AG09319 (cell line): ENCODE data around the gene TSPEAR.

ENCODE experiments used
- DNase-seq: peaks from one replicate; pipeline ENCODE4 v3.0.0-alpha.2; 2010; ENCODE audit warnings: low read depth; ENCODE audit errors: extremely low read depth
- TF ChIP-seq, protein P1 (sequence below): IDR thresholded peaks from 2 replicates; pipeline ENCODE4 v1.5.1; 2011; ENCODE audit warnings: low read depth, mild to moderate bottlenecking, inconsistent platforms, low read length, moderate library complexity

Gene TSPEAR

DNA sequence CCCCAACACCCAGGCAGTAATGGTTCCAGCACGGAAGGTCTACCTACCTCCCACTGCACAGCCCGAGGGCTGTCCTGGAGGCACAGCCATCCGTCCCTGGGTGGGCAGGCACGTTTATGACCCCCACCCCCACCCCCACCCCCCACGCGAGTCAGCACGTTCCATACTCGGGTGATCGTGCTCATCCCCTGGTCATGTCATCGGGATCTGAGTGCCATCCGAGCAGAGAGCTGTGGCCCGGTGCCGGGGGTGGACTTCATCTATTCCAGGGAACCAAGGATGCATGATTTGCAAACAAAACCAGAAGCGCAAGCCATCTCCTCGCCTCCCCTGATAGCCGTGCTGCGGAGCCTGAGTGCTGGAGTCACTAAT is 1.1 kb downstream of the TSPEAR start:
- TF ChIP-seq, protein P1, sequence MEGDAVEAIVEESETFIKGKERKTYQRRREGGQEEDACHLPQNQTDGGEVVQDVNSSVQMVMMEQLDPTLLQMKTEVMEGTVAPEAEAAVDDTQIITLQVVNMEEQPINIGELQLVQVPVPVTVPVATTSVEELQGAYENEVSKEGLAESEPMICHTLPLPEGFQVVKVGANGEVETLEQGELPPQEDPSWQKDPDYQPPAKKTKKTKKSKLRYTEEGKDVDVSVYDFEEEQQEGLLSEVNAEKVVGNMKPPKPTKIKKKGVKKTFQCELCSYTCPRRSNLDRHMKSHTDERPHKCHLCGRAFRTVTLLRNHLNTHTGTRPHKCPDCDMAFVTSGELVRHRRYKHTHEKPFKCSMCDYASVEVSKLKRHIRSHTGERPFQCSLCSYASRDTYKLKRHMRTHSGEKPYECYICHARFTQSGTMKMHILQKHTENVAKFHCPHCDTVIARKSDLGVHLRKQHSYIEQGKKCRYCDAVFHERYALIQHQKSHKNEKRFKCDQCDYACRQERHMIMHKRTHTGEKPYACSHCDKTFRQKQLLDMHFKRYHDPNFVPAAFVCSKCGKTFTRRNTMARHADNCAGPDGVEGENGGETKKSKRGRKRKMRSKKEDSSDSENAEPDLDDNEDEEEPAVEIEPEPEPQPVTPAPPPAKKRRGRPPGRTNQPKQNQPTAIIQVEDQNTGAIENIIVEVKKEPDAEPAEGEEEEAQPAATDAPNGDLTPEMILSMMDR: no peak
- DNase-seq: no peak

DNA sequence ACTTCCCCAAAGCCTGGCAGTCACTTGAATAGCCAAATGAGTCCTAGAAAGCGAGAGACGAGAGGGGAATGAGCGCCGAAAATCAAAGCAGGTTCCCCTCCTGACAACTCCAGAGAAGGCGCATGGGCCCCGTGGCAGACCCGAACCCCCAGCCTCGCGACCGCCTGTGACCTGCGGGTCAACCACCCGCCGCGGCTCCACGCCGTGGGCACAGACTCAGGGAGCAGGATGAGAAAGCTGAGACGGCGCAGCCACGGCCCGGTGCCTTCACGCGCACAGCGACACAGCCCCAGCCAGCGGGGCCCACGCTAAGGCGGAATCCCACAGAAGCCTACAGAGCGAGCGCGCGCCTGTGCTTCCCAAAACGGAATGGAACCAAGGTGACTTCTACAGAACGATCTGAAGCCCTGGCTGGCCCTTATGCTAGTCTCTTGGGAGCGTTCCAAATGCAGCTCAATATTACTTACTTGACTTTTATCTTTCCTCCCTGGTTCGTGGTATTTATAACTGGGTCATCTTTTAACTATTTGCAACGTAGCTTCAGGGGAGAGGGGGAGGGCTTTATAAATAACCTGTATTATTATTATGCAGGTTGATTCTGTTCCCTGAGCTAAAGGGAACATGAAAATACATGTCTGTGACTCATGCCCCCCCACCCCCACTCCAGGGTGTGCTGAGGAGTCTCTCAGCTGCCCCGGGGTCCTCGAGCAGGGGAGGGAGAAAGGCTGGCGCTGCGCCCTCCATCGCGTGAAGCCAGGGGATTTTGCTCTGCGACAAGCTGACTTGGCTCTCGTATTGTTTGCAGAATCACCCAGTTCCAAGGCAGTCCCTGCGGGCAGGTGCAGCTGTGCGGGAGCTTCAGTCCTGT is 1.7 kb downstream of the TSPEAR start:
- no peak for DNase-seq
- TF ChIP-seq, protein P1: no peak

DNA sequence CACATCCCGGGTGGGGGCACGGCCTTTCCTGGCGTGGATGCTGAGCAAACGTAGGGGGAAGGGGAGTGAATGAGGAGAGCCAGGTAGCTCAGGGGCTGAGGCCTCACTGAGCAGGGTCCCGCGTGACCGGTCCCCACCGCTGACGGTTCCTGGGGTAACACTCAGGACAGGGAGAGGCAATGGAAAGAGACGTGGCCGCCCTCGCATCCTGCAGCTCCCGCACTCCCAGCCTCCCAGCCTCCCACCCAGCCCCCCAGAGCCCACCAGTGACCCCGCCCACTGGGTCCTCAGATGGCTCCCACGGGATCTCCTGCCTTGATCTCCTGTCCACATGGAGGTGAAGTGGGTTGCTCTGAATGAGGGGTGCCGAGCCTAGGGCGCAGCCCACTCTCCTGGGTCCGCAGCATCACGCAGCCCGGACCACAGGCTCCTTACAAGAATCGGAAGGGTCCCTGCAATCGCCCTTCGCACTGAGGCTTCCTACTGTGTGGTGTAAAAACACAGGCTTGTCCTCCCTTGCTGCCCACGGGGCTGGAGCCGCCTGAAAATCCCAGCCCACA is 2.4 kb downstream of the TSPEAR start:
- no peak for DNase-seq
- TF ChIP-seq, protein P1: no peak

DNA sequence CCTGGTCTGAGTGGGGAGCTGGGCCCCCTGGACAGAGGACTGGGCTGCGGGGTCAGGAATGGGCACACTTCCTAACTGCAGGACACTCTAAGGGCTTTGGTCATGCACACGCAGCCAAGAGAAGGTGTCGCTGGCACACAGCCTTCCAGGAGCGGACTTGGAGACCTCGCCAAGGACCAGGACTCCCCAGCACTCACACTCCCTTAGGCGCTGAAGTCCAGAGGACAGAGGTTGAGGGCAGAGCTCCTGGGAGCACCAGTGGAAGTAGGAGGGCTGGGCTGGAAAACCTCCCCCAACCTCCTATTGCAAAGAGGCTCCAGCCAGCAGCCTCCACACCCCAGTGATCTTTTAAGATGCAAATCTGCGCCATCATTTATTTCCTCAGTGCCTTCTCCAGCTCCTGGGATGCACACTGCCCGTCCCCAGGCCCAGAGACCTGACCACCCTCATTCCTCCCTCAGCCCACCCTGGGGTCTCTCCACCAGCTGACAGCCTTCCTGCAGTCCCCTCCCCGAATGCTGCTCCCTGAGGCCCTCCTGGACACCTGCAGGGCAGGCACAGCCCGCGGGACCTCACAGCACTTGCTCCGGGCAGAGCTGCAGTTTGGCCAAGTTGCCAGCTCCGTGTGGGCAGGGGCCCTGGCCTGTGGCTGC is 3.0 kb downstream of the TSPEAR start:
- DNase-seq: no peak
- TF ChIP-seq, protein P1: no peak

DNA sequence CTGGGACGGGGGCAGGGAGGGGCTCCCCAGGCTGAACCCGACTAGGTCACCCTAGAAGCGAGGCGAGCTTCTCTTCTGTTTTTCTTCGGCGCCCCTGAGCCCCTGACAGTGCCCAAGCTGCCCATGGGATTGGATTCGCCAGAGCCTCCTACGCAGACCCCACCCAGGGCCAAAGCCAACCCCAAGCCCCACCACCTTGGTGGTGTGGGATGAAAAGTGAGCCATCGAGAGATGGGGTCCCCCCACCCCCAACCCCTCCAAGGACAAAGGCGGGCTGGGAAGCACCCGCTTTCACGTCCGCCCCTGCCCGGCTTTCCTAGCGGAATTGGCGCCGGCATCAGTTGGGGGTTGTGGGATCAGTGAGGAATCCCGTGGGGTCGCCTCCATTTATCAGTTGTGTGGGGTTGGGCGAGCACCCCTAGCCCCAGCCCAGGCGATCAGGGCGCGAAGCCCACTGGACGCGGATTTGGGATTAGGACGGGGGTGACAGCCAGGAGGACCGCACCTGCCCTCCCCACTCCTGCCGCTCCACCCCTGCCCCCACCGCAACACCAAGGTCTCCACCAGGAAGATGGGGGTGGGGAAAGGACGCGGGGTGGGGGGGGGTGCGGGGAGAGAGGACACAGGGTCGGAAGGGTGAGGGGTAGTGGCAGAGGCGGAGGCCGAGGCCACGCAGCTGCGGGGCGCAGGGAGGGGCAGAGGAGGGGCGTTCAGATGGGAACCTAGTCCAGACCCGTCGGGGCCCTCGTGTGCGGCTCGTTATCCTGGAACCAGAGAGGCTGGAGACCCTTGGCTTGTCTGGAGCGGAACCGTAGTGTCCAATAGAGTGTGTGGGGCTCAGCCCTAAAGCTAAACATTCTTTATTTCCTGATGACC is 4.4 kb downstream of the TSPEAR start:
- no peak for DNase-seq
- TF ChIP-seq, protein P1: no peak

DNA sequence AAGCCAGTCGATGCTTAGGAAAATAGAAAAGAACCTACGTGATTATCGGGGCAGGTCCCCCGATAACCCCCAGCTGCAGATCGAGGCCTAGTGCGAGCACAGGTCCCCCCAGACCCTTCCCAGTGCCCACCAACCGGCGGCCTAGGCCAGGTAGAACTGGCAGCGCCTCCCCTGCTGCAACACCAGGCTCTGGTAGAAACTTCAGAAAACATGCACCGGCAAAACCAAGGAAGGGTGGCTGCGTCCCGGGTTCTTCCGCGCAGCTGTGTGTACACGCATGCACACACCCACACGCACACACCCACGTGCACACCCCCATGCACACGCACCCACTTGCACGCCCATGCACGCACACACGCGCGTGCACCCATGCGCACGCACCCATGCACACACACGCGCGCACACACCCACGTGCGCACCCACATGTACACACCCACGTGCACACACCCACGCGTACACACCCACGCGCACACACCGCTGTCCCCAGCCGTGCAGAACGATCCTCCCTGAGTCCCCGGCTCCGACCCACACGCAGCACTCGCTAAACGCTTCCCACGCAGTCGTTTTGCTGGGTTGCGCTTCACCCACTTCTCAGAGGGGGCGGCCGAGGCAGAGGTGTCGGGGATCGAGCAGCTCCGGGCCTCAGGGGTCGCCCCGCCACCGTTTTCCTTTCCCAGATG is 5.2 kb downstream of the TSPEAR start:
- TF ChIP-seq, protein P1: no peak
- DNase-seq: no peak
